ENCODE data around the gene GOLGA7B.

The GOLGA7B gene

DNA sequence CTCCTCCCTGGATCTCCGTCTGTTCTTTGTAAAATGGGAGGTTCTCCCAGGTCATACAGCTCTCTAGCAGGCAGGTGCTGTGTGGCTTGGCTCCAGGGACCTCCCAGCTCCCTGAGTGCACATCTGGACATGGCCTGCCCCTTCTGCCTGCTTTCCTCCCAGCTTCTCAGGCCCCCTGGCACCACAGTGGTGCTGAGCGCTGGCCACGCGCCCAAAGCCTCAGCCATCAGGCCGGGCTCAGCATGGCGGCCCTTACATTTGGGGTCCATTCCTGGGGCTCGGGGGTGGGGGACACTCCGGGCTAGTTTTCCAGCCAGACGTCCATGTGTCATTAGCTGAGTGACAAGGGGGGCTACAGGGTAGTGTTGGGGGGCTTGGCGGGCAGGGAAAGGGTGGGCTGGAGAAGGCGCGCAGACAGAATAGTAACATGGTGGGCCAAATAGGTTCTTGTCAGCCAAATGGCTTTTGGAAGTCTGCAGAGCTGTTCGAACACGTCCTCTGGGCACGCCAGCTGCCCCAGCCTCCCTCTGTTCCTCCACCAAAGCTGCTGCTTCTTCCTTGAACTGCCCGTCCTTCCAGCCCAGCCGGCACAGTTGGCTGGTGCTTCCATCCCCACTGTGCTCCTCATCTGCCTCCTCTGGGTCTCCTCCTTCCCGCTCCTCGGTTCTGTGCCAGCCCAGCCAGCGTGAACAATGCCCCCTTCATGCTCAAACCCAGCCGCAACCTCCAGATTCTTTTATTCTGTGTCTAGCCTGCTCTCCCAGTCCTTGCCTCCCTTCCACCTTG lies 65.9 kb downstream of the GOLGA7B start:
- Histone ChIP-seq H3K79me2 (no peaks in the 10 kb centered on the region), H3K9me3 (ENCODE audit: control insufficient read depth, low read length) (no peaks in the 10 kb centered on the region), H3K27ac (no peak overlapping the region), H3K27me3 (ENCODE audit: control insufficient read depth, insufficient read depth, low read length) (no peaks in the 10 kb centered on the region), H3K4me2 (ENCODE audit: low read length) (no peak overlapping the region), H3K4me3 (ENCODE audit: low read depth, low read length) (no peak overlapping the region), H3K36me3 (ENCODE audit: control insufficient read depth, insufficient read depth, low read length) (no peaks in the 10 kb centered on the region), H2AFZ (no peak overlapping the region), H3K9ac (no peak overlapping the region), H3K4me1 (no peaks in the 10 kb centered on the region)
- TF ChIP-seq, protein P1, sequence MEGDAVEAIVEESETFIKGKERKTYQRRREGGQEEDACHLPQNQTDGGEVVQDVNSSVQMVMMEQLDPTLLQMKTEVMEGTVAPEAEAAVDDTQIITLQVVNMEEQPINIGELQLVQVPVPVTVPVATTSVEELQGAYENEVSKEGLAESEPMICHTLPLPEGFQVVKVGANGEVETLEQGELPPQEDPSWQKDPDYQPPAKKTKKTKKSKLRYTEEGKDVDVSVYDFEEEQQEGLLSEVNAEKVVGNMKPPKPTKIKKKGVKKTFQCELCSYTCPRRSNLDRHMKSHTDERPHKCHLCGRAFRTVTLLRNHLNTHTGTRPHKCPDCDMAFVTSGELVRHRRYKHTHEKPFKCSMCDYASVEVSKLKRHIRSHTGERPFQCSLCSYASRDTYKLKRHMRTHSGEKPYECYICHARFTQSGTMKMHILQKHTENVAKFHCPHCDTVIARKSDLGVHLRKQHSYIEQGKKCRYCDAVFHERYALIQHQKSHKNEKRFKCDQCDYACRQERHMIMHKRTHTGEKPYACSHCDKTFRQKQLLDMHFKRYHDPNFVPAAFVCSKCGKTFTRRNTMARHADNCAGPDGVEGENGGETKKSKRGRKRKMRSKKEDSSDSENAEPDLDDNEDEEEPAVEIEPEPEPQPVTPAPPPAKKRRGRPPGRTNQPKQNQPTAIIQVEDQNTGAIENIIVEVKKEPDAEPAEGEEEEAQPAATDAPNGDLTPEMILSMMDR (IDR thresholded peaks at IDR 0.05), result no peak

DNA sequence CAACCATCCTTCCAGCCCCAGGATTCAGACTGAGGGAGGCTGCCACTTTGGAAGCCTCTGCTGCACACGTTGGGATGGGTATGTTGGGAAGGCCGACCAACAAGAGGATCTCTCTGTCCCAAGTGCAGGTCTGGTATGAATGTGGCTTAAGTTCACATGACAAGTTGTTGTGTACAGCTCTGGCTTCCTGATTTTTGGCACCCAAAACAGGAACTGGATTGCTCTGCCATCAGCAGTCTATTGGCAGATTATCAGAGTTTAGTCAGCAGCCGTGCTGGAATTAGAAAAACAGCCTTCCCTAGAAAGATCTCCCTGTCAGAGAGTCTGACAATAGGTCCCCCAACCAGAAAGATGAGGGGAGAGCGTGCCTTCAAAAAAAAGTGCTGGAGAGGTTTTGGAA lies 66.9 kb downstream of the GOLGA7B start:
- Histone ChIP-seq H3K27ac (no peak overlapping the region), H3K9ac (no peak overlapping the region), H3K36me3 (ENCODE audit: control insufficient read depth, insufficient read depth, low read length) (no peaks in the 10 kb centered on the region), H3K4me3 (ENCODE audit: low read depth, low read length) (no peak overlapping the region), H3K27me3 (ENCODE audit: control insufficient read depth, insufficient read depth, low read length) (no peaks in the 10 kb centered on the region), H3K79me2 (no peaks in the 10 kb centered on the region), H2AFZ (no peak overlapping the region), H3K4me1 (peaks cover 4% of the 10 kb centered on the region), H3K4me2 (ENCODE audit: low read length) (no peak overlapping the region), H3K9me3 (ENCODE audit: control insufficient read depth, low read length) (no peaks in the 10 kb centered on the region)
- TF ChIP-seq, protein P1 (IDR thresholded peaks at IDR 0.05), result no peak

DNA sequence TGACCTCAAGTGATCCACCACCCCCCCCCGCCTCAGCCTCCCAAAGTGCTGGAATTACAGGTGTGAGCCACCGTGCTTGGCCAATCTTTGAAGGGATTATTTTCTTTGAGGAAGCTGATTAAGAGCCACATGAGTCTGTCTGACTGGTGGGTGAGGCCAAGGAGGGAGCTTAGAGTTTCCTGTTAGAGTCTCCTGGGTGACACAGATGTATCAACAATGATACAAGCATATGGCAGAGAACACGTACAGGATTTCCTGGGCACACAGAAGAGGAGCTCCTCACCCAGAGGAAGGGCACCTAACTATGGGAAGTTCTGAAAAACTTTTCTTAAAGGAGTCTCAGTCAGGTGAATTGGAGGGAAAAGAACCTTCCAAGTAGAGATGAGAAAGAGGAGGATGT lies 69.4 kb downstream of the GOLGA7B start:
- Histone ChIP-seq H3K79me2 (no peaks in the 10 kb centered on the region), H3K36me3 (ENCODE audit: control insufficient read depth, insufficient read depth, low read length) (no peaks in the 10 kb centered on the region), H3K27me3 (ENCODE audit: control insufficient read depth, insufficient read depth, low read length) (no peaks in the 10 kb centered on the region), H3K4me3 (ENCODE audit: low read depth, low read length) (no peak overlapping the region), H3K9me3 (ENCODE audit: control insufficient read depth, low read length) (no peaks in the 10 kb centered on the region), H2AFZ (no peak overlapping the region), H3K9ac (no peak overlapping the region), H3K27ac (no peak overlapping the region), H3K4me1 (peaks cover 8% of the 10 kb centered on the region), H3K4me2 (ENCODE audit: low read length) (no peak overlapping the region)
- TF ChIP-seq, protein P1 (IDR thresholded peaks at IDR 0.05), result no peak

DNA sequence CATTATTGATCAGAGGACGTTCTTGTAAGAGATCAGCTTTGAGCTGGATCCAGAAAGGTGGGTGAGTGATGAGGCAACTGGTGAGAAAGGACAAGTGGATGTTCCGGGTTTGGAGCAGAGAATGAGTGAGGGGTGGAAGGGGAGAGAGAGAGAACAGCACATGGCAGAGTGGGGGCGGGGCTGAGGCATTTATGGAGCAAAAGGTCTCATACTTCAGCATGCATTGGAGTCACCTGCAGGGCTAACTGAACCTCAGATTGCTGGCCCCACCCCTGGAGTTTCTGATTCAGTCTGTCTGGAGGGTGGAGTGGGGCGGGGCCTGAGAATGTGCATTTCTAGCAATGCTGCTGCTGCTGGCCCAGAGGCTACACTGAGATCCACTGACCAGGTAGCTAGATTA lies 71.2 kb downstream of the GOLGA7B start:
- H3K4me1 ChIP-seq, result peaks cover 8% of the 10 kb centered on the region
- no peaks in the 10 kb centered on the region for H3K36me3 ChIP-seq (ENCODE audit: control insufficient read depth, insufficient read depth, low read length)
- no peaks in the 10 kb centered on the region for H3K27me3 ChIP-seq (ENCODE audit: control insufficient read depth, insufficient read depth, low read length)
- H3K4me2 ChIP-seq (ENCODE audit: low read length), result no peak overlapping the region
- no peak overlapping the region for H3K9ac ChIP-seq
- H3K9me3 ChIP-seq (ENCODE audit: control insufficient read depth, low read length), result no peaks in the 10 kb centered on the region
- H2AFZ ChIP-seq, result no peak overlapping the region
- H3K27ac ChIP-seq, result no peak overlapping the region
- no peaks in the 10 kb centered on the region for H3K79me2 ChIP-seq
- TF ChIP-seq, protein P1 (IDR thresholded peaks at IDR 0.05), result no peak
- H3K4me3 ChIP-seq (ENCODE audit: low read depth, low read length), result no peak overlapping the region
